H1 (cell line): ENCODE data around the gene FBXL16. TPM values are rescaled to one million over a fixed set of nuclear protein-coding genes. Genes with fewer than 3 reads are reported as not detected.

Experiments
- CTCF ChIP-seq, 3 experiments: IDR thresholded peaks; 1 replicate in 2 of 3; 2 replicates in 1 of 3; pipeline versions ENCODE4 v1.5.1 to v1.6.1; 2011; ENCODE audit warnings: low read length in 3 of 3, mild to moderate bottlenecking in 3 of 3, inconsistent platforms in 2 of 3, low read depth in 1 of 3, moderate library complexity in 1 of 3; ENCODE audit not compliant: insufficient read depth in 1 of 3; ENCODE audit errors: control extremely low read depth in 1 of 3
- POLR2AphosphoS5 ChIP-seq: IDR thresholded peaks from 2 replicates; pipeline ENCODE4 v1.6.1; 2011; ENCODE audit warnings: low read depth, low read length
- polyA plus RNA-seq, 7 experiments: library from polyadenylated mRNA; depleted of rRNA in 3 of 7; stranded (reverse) in 5 of 7; unstranded in 2 of 7; fragments of >200 nt in 5 of 7; fragments of 200-250 nt in 2 of 7; gene quantifications; 1 replicate in 5 of 7; 2 replicates in 1 of 7; 4 replicates in 1 of 7; pipeline versions ENCODE4 v1.2.1 to v1.2.3, GENCODE V29; 2011 to 2013; ENCODE audit warnings: missing spikeins in 2 of 7, mixed read lengths in 2 of 7
- total RNA-seq: library from RNA; stranded (reverse); fragmentation: NEBNext Ultra II Directional; extraction: Animal tissue kit (Norgen Biotek cat#: 25700); gene quantifications from 2 replicates; pipeline ENCODE4 v1.2.1, GENCODE V29; 2021
- TF ChIP-seq, protein P1 (sequence below): IDR thresholded peaks from 2 replicates; pipeline ENCODE4 v1.6.1; 2011; ENCODE audit warnings: low read length, improper control_type of control experiment

Gene FBXL16
- total and polyA plus RNA-seq, 2 of the 8 experiments (the other 6 are each of a cell fraction or from before 2014, with no cell fraction given) = 12.5 to 12.8 TPM

- TF ChIP-seq CTCF (IDR thresholded peaks at IDR 0.05; ENCODE audit: control extremely low read depth in 1 of 3, insufficient read depth in 1 of 3, low read depth in 1 of 3, low read length in 3 of 3) (no peak), POLR2AphosphoS5 (no peak)
- TF ChIP-seq, protein P1, sequence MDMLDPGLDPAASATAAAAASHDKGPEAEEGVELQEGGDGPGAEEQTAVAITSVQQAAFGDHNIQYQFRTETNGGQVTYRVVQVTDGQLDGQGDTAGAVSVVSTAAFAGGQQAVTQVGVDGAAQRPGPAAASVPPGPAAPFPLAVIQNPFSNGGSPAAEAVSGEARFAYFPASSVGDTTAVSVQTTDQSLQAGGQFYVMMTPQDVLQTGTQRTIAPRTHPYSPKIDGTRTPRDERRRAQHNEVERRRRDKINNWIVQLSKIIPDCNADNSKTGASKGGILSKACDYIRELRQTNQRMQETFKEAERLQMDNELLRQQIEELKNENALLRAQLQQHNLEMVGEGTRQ = no peak
Measured at GRCh38 chr16:657487-657886, 48.1 kb downstream of the FBXL16 start (continued).
